NCI-H526 (cell line): Measurements from ENCODE around the gene BICRA.
"Not testable (repeated sequence)": the region's sequence is repeated elsewhere in the genome, so short reads cannot be mapped to it uniquely, and the experiment has no call there.

Experiments used
- DNase-seq, 2 experiments: peaks; one replicate each; lab custom pipeline; 2025; lab: John Stamatoyannopoulos, UW

Gene BICRA

GRCh38 chr19:47608969-47609905 is at the start of gene BICRA:
Gene BICRA, plus strand, starts transcription at chr19:47609134. Its CDS starts 64,441 bp downstream, at chr19:47673575.
- peak; percentile 57 to 88 for DNase-seq

DNA sequence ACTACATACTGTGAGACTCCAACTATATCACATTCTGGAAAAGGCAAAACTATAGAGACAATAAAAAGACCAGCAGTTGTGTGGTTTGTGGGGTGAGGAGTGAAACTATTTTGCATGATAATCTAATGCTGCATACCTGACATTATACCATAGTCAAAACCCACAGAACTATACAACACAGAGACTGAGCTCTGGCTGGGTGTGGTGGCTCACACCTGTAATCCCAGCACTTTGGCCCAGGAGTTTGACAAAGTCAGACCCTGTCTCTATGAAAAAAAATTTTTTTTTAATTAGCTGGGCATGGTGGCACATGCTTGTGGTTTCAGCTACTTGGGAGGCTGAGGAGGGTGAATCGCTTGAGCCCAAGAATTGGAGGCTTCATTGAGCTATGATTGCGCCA is 47.9 kb upstream of the BICRA start:
- DNase-seq: peak; percentile 64 to 65

- peak in 1 of 2 experiments; percentile 22 for DNase-seq
Measured at GRCh38 chr19:47561440-47562057, 47.4 kb upstream of the BICRA start.

DNA sequence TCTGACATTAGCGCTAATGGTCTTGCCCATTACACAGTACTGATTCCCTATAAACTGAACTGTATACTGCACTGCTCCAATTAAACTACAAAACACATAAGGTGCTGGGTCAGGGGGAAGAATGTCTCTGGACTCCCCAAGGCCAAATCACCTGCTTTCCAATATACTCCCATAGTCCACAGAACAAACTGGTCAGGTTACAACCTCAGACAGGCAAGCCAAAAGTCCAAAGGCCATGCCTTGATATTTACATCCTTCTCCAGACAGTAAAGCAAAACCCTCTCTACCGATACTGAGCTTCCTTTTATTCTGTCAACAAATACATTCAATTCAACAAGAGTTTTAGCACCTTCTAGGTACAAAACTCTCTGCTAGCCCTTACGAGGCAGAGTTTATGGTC is 44.9 kb upstream of the BICRA start:
- peak; percentile 59 to 81 for DNase-seq

DNA sequence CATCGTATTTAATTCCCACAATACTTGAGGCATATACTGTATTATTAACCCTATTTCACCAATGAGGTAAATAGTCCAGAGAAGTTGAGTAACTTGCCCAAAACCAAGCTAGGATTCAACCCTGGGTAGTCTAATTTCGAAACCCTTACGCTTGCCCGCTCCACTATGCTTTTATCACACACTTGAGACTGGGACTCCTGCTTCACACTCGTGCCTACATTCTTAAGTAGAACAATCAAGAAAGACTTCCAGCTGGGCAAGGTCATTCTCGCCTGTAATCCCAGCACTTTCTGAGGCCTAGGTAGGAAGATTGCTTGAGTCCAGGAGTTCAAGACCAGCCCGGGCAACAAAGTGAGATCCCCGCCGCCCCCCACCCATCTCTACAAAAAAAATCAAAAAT is 39.6 kb upstream of the BICRA start:
- DNase-seq: no peak

GRCh38 chr19:47572635-47573034 is 36.3 kb upstream of the BICRA start:
- DNase-seq: no peak

- DNase-seq: no peak
Measured at GRCh38 chr19:47573071-47574026, 35.6 kb upstream of the BICRA start, which contains the start of gene ZNF541. Gene ZNF541, minus strand, starts transcription at chr19:47573148. Its CDS starts 17,292 bp downstream, at chr19:47555856.

- no peak for DNase-seq
Measured at GRCh38 chr19:47580397-47580796, 28.5 kb upstream of the BICRA start.

DNA sequence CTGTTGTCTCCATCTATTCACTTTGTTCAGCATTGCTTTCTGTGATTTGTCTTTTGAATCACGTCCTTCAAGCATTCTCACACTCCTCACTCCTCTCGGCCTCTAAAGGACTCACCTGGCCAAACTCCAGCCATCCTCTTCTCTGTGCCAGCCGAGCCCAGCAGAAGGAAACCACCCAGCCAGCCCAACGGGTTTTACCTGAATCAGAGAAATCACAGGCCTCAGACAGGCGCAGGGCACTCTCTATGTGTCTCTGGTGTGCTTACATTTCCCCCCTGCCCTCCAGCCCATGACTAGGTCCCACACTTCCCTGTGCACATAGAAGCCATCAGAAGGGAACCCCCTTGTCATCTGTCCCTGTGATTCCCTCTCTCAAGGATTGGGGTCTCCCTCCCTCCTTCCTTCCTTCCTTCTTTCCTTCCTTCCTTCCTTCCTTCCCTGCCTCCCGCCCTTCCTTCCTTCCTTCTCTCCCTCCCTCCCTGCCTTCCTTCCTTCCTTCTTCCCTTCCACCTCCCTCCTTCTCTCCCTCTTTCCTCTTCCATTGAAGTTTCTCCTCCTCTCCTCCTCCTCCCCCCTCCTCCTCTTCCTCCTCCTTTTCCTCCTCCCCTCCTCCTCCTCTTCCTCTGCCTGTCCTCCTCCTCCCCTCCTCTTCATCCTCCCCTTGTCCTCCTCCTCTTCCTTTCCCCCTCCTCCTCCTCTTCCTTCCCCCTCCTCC is 27.2 kb upstream of the BICRA start:
- DNase-seq: no peak

- DNase-seq: no peak
Measured at GRCh38 chr19:47582320-47582909, 26.5 kb upstream of the BICRA start.

DNA sequence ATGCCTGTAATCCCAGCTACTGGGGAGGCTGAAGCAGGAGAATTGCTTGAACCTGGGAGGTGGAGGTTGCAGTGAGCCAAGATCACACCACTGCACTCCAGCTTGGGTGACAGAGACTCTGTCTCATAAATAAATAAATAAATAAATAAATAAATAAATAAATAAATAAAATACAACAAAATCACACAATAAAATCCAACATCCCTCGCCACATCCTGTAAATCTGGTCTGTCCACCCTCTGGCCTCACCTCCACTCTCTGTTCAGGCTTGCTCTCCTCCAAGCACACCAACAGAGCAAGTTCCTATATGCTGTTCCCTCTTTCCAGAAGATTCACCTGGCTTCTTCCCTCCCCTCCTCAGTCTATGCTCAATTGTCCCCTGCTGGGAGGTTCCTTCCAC is 25.8 kb upstream of the BICRA start:
- DNase-seq: not testable (repeated sequence)

GRCh38 chr19:47587295-47587694 is 21.6 kb upstream of the BICRA start:
- no peak for DNase-seq

GRCh38 chr19:47589824-47590223 is 19.1 kb upstream of the BICRA start:
- no peak for DNase-seq

DNA sequence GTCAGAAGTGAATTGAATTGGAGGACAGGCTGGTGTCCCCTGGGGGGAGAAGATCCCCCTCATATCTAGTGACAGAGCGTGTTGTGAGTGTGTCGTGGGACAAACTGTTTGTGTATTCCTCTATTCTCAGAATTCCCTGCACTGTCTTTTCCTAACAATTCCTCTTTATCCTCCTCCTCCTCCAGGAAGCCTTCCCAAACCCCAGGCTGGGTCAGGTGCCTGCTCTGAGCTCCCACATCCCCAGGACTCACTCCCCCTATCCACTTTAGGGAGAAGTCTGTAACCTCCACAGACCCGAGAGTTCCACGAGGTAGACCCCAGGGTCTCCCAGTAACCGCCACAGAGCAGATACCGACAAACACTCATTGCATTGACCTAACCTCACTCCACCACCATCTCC is 15.1 kb upstream of the BICRA start:
- DNase-seq: no peak

DNA sequence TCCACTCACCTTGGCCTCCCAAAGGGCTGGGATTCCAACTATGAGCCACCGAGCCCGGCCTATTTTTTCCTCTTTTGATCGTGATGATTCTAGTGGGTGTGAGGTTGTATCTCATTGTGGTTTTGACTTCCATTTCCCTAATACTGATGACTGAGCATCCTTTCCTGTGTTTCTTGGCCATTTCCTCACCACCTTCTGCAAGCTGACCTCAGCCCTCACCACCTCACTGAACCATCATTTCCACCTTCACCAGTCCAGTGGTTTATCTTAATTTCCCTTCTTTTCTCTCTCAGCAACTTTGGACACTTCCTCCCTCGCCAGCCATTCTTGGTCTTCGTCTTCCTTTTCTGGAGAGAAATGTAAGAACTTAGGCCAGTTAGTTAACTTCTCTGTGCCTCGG is 13.0 kb upstream of the BICRA start:
- DNase-seq: no peak

GRCh38 chr19:47598407-47599349 is 10.3 kb upstream of the BICRA start:
- no peak for DNase-seq

DNA sequence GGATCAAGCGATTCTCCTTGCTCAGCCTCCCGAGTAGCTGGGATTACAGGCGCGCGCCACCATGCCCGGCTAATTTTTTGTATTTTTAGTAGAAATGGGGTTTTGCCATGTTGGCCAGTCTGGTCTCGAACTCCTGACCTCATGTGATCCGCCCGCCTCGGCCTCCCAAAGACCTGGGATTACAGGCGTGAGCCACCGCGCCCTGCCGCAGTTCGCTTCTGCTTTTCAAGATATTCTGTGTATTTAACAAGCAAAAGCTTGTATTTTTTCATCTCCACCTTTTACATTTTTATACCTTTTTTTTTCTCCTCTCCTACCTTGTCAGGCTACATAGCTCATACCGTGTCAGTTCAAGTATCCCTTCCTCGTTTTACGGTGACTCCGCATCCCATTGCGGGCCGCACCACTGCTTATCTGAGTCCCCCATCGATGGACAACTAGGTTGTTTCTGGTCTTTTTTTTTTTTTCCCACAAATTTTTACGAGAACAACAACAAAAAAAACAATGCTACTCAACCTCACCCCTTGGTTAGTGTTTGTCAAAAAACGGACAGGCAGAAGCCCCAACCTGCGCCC is 9.2 kb upstream of the BICRA start:
- not testable (repeated sequence) for DNase-seq

- DNase-seq: peak; percentile 98 to 99
Measured at GRCh38 chr19:47600246-47601179, 8.4 kb upstream of the BICRA start.
